Naive thymus-derived CD4-positive, alpha-beta T cell (primary cell): Measurements from ENCODE around the gene PLEKHM2. TPM values are rescaled to one million over a fixed set of nuclear protein-coding genes. Genes with fewer than 3 reads are reported as not detected.

Source experiments
- ATAC-seq: fragments of 150-1000 bp; cut with Tn5 transposase; 2 replicates; pipeline ENCODE4 v1.10.0; 2021; ENCODE audit warnings: mild to moderate bottlenecking, moderate library complexity
- CTCF ChIA-PET: fragments of 350-600 bp; sonication (Branson Sonifier 250); formaldehyde crosslinking; loops from one replicate; lab custom pipeline; 2021; ENCODE audit warnings: antibody characterized with exemption; lab: Charles Lee
- POLR2A ChIA-PET: fragments of 350-600 bp; sonication (Branson Sonifier 250); formaldehyde crosslinking; loops from one replicate; lab custom pipeline; 2021; ENCODE audit warnings: antibody characterized with exemption, inconsistent platforms; lab: Charles Lee
- DNase-seq, 9 donors: peaks; one replicate each; pipeline versions ENCODE4 v3.0.0 to v3.0.0-alpha.2; 2020 to 2022; ENCODE audit warnings: mixed read lengths in 1 of 9
- H3K27ac ChIP-seq: one replicate; pipeline ENCODE4 v1.7.0; 2013; ENCODE audit warnings: mild to moderate bottlenecking, low read depth, low read length, moderate library complexity
- H3K27me3 ChIP-seq, 2 donors: one replicate each; pipeline ENCODE4 v1.7.0; 2013; ENCODE audit warnings: low read length in 2 of 2, mild to moderate bottlenecking in 2 of 2, moderate library complexity in 2 of 2; ENCODE audit not compliant: control insufficient read depth in 2 of 2, insufficient read depth in 2 of 2
- H3K36me3 ChIP-seq, 3 experiments: 1 replicate in 2 of 3; 2 replicates in 1 of 3; pipeline ENCODE4 v1.7.0; 2013; ENCODE audit warnings: low read length in 3 of 3, mild to moderate bottlenecking in 3 of 3, moderate library complexity in 1 of 3; ENCODE audit not compliant: insufficient read depth in 3 of 3, control insufficient read depth in 2 of 3
- H3K4me1 ChIP-seq, 2 donors: one replicate each; pipeline ENCODE4 v1.7.0; 2013; ENCODE audit warnings: low read length in 2 of 2, mild to moderate bottlenecking in 2 of 2, moderate library complexity in 1 of 2; ENCODE audit not compliant: control insufficient read depth in 2 of 2, insufficient read depth in 2 of 2
- H3K4me3 ChIP-seq: 2 replicates; pipeline ENCODE4 v1.7.0; 2013; ENCODE audit warnings: mild to moderate bottlenecking, low read length
- H3K9me3 ChIP-seq, 3 experiments: 1 replicate in 2 of 3; 2 replicates in 1 of 3; pipeline ENCODE4 v1.7.0; 2013; ENCODE audit warnings: low read length in 3 of 3; ENCODE audit not compliant: control insufficient read depth in 2 of 3
- H3K27ac Mint-ChIP-seq, 9 donors: one replicate each; pipeline ENCODE4 v1.8.0; 2020 to 2022; ENCODE audit warnings: mixed read lengths in 9 of 9, mild to moderate bottlenecking in 8 of 9, moderate library complexity in 5 of 9, inconsistent platforms in 2 of 9
- H3K27me3 Mint-ChIP-seq, 5 donors: one replicate each; pipeline ENCODE4 v1.8.0; 2021 to 2022; ENCODE audit warnings: mixed read lengths in 5 of 5, mild to moderate bottlenecking in 1 of 5
- H3K36me3 Mint-ChIP-seq, 5 donors: one replicate each; pipeline ENCODE4 v1.8.0; 2020 to 2022; ENCODE audit warnings: mixed read lengths in 5 of 5, mild to moderate bottlenecking in 3 of 5, inconsistent platforms in 1 of 5
- H3K4me1 Mint-ChIP-seq, 7 donors: one replicate each; pipeline ENCODE4 v1.8.0; 2020 to 2022; ENCODE audit warnings: mixed read lengths in 7 of 7, mild to moderate bottlenecking in 3 of 7, inconsistent platforms in 1 of 7
- H3K4me3 Mint-ChIP-seq, 10 donors: one replicate each; pipeline ENCODE4 v1.8.0; 2020 to 2022; ENCODE audit warnings: mild to moderate bottlenecking in 10 of 10, mixed read lengths in 10 of 10, moderate library complexity in 6 of 10, inconsistent platforms in 2 of 10
- H3K9me3 Mint-ChIP-seq, 11 donors: one replicate each; pipeline ENCODE4 v1.8.0; 2020 to 2022; ENCODE audit warnings: mixed read lengths in 11 of 11, mild to moderate bottlenecking in 4 of 11, inconsistent platforms in 1 of 11, moderate library complexity in 1 of 11
- intact Hi-C, 2 donors: fragments of 100-400 bp; cut with micrococcal nuclease; formaldehyde crosslinking; loops; one replicate each; pipeline ENCODE4 v1.15.1; 2023
- polyA plus RNA-seq, 2 donors: library from polyadenylated mRNA; unstranded; fragments of 300-500 nt; fragmentation: Illumina TruSeq; gene quantifications; one replicate each; pipeline ENCODE4 v1.2.3, GENCODE V29; 2021
- total RNA-seq, 6 experiments: library from RNA in 5 of 6; stranded (reverse) in 5 of 6; gene quantifications; 1 replicate in 5 of 6; 2 replicates in 1 of 6; pipeline ENCODE4 v1.2.3 and lab custom pipeline; 2021 to 2026

PLEKHM2 gene
- total and polyA plus RNA-seq, 7 experiments from 2014 or later: 4.3 to 78.6 (median 58.5) TPM

DNA sequence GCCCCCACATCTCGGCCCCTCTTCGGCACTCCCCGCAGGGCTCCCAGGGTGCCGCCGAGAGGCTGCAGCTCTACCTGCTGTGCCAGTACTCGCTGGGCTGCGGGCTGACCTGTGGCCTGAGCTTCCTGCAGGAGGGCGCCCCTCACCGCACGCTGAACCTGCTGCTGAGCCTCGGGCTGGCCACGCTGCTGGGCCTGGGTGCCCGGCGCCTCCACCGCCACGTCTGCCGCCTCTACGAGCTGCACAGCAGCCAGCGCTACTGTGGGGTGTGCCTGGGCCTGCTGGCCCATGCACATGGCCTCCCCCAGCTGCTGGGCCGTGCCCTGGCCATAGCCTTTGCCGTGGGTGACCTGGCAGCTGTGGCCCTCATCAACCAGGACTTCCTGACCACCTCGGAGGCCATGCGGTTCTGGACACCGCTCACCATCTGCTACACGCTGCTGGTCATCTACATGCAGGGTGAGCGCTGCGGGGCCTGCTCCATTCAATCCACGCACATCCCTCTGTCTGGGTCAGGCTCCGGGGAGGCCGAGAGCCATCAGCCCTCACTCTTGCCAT, 60.1 kb downstream of the PLEKHM2 start:
- H3K4me3 ChIP-seq: no peak overlapping the region
- no peak overlapping the region for H3K4me3 Mint-ChIP-seq
- intact Hi-C loops: loop anchor here in 1 of 2 donors (5.0 kb wide), 1 partner anchor 167 kb away; no protein-coding TSS in a partner anchor
- H3K27me3 Mint-ChIP-seq: no peaks in the 10 kb centered on the region
- ChIA-PET CTCF (no interaction called here), POLR2A (no interaction called here)
- H3K9me3 Mint-ChIP-seq: no peaks in the 10 kb centered on the region
- H3K4me1 ChIP-seq: no peaks in the 10 kb centered on the region
- no peaks in the 10 kb centered on the region for H3K36me3 Mint-ChIP-seq
- no peak overlapping the region for H3K27ac ChIP-seq
- no peak overlapping the region for H3K27ac Mint-ChIP-seq
- DNase-seq (no peak), ATAC-seq (no peak)
- no peaks in the 10 kb centered on the region for H3K27me3 ChIP-seq
- H3K36me3 ChIP-seq: no peaks in the 10 kb centered on the region
- peaks cover 5 to 7% (median 6%) of the 10 kb centered on the region in 7 donors for H3K4me1 Mint-ChIP-seq
- H3K9me3 ChIP-seq: no peaks in the 10 kb centered on the region

DNA sequence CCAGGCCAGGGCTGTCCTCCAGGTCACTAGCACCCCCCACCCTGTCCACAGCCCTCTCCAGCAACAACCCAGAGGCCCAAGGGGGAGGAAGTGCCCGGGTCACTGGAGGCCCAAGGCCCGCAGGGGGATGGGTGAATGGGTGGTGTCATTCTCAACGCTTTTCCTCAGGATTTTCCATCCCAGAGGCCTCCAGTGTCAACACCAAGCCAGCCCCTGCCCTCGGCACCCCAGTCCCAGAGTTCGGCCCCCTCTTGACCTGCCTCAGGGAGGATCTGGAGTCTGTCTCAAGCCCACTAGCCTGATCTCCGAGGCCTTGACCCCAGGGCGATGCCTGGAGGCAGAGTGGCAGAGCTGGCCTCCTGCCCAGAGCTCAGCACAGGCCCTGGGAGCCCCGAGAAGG, 63.3 kb downstream of the PLEKHM2 start:
- DNase-seq (no peak), ATAC-seq (no peak)
- Histone ChIP-seq H3K4me3 (no peak overlapping the region), H3K27me3 (no peaks in the 10 kb centered on the region), H3K27ac (no peak overlapping the region), H3K9me3 (no peaks in the 10 kb centered on the region), H3K4me1 (no peaks in the 10 kb centered on the region), H3K36me3 (no peaks in the 10 kb centered on the region)
- H3K9me3 Mint-ChIP-seq: no peaks in the 10 kb centered on the region
- ChIA-PET CTCF (no interaction called here), POLR2A (no interaction called here)
- no peaks in the 10 kb centered on the region for H3K4me1 Mint-ChIP-seq
- H3K4me3 Mint-ChIP-seq: no peak overlapping the region
- H3K27me3 Mint-ChIP-seq: peaks cover 0 to 9% (median 0%) of the 10 kb centered on the region in 5 donors
- intact Hi-C loops: no loop called here
- no peaks in the 10 kb centered on the region for H3K36me3 Mint-ChIP-seq
- H3K27ac Mint-ChIP-seq: no peak overlapping the region

DNA sequence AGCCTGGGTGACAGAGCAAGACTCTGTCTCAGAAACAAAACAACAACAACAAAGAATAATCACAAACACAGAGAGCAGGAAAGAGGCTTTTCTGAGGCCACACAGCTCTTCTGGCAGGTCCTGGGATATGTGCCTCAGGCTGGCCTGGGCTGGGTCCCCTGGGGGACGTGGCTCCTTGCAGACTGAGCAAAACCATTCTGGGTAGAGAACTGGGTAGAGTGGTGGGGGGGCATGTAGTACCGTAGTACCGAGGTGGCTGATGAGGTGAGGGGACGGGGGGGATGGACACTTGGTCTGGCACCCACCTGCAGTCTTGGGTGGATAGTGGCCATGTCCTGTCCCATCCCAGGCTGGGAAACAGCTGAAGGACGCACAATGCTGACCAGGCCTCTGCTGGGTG, 64.1 kb downstream of the PLEKHM2 start:
- ChIA-PET POLR2A (no interaction called here), CTCF (no interaction called here)
- intact Hi-C loops: no loop called here
- H3K27me3 ChIP-seq: no peaks in the 10 kb centered on the region
- no peak overlapping the region for H3K4me3 ChIP-seq
- Mint-ChIP-seq H3K4me3 (no peak overlapping the region), H3K4me1 (no peaks in the 10 kb centered on the region), H3K27ac (no peak overlapping the region), H3K9me3 (no peaks in the 10 kb centered on the region), H3K27me3 (peaks cover 0 to 9% (median under 1%) of the 10 kb centered on the region in 5 donors), H3K36me3 (no peaks in the 10 kb centered on the region)
- no peak for DNase-seq
- no peaks in the 10 kb centered on the region for H3K36me3 ChIP-seq
- no peak overlapping the region for H3K27ac ChIP-seq
- H3K4me1 ChIP-seq: no peaks in the 10 kb centered on the region
- ATAC-seq: no peak
- H3K9me3 ChIP-seq: no peaks in the 10 kb centered on the region

DNA sequence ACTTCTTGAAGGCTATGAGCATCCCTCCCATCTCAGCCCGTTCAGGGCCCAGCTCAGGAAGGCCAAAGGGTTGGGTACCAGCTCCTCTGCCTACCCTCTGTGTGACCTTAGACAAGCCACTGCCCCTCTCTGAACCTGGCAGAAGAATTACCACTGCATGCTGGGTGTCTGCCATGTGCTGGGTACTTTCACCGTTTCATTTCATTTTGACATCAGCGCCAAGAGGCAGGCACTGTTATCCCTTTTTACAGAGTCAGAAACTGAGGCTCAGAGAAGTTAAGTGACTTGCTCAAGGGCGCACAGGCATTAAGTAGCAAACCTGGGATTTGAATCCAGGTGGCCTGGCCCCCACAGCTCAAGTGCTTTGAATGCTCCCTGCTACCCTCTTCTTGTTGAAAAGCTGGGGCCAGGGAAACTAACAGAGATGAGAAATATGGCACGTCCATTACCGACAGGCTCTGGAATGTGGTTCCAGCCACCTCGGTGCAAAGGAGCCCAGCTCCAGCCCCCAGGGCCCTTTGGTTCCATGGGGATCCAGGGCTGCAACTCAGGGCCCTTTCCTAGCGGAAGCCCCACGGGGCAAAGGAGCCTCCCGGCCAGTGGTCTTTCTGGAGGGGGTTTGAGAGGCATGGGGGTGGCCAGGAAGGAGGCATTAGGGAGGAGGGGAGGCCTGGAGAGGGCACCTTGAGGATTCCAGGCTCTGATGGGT, 64.7 kb downstream of the PLEKHM2 start:
- no peak for DNase-seq
- Histone ChIP-seq H3K9me3 (no peaks in the 10 kb centered on the region), H3K4me1 (no peaks in the 10 kb centered on the region), H3K27ac (no peak overlapping the region), H3K27me3 (no peaks in the 10 kb centered on the region), H3K36me3 (no peaks in the 10 kb centered on the region), H3K4me3 (no peak overlapping the region)
- Mint-ChIP-seq H3K4me3 (no peak overlapping the region), H3K27me3 (peaks cover 0 to 13% (median 4%) of the 10 kb centered on the region in 5 donors), H3K36me3 (no peaks in the 10 kb centered on the region), H3K9me3 (no peaks in the 10 kb centered on the region), H3K27ac (no peak overlapping the region), H3K4me1 (no peaks in the 10 kb centered on the region)
- ChIA-PET POLR2A (interaction anchor here (0.6 kb wide), 1 partner anchor 227 kb away, joined by 4 read pairs; the partner anchor contains the start of gene ZBTB17), CTCF (no interaction called here)
- intact Hi-C loops: no loop called here
- ATAC-seq: no peak

DNA sequence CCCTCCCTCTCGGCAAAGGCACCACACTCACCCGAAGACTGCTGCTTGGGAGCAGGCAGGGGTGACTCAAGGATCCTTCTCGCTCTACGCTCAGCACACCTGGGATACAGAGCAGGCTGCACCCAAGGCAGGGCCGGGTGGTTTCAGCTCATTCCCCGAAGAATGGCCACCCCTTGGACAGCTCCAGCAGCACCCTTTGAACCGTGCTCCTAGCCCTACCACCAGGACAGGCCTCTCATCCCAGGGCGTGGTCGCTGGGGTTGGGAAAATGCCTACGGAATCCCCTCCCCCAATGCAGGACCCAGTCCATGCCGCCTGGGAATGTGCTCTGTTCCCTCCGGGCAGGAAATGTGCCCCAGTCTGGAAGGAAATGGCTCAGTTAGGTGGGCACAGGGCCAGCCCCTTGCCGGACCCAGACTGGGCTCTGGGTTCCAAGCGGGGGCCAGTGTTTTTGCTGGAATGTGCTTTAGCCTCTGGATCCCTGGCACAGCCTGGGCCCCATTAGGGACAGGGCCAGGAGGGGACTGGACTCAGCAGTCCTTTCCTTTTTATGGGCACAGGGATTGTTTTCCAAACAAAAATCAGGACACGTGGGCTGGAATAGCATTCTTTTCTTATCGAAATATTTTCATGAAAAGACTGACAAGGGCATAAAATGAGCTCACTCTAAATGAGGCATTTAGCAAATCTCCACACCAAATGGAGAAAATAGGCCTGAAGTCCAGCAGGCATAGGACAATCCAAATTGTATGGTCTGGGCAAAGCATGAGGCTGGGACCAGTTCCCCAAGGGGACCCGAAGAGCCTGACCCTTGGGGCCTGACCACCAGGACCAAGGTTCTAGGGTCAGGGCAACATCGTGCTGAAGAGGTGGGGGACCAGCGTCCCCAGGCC, 65.5 kb downstream of the PLEKHM2 start:
- Histone ChIP-seq H3K4me3 (no peak overlapping the region), H3K27me3 (no peaks in the 10 kb centered on the region), H3K9me3 (no peaks in the 10 kb centered on the region), H3K27ac (no peak overlapping the region), H3K4me1 (no peaks in the 10 kb centered on the region), H3K36me3 (no peaks in the 10 kb centered on the region)
- Mint-ChIP-seq H3K9me3 (no peaks in the 10 kb centered on the region), H3K36me3 (no peaks in the 10 kb centered on the region), H3K4me3 (no peak overlapping the region), H3K27ac (no peak overlapping the region), H3K4me1 (no peaks in the 10 kb centered on the region), H3K27me3 (peaks cover 0 to 13% (median 4%) of the 10 kb centered on the region in 5 donors)
- intact Hi-C loops: no loop called here
- ChIA-PET POLR2A (interaction anchor here (0.6 kb wide), 1 partner anchor 226 kb away, joined by 4 read pairs; the partner anchor contains the start of gene ZBTB17), CTCF (no interaction called here)
- ATAC-seq: no peak
- DNase-seq: no peak

DNA sequence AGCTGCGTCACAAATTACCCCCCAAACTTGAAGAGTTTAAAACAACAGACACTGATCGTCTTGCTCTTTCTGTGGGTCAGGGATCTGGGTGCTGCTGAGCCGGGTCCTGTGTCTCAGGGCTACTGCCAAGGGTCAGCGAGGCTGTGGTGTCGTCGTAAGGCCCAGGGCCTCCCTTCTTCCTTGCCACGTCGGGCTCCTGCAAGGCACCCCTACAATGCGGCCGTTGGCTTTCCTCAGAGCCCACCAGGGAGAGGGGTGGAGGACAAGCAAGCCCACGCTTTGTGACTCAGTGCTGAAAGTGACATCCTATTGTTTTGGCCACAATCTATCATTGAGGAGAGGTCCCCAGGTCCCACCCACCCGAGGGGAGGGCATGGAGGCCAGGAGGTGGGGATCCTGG, 66.8 kb downstream of the PLEKHM2 start:
- DNase-seq: no peak
- peaks cover 0 to 1% (median 0%) of the 10 kb centered on the region in 11 donors for H3K9me3 Mint-ChIP-seq

More for the DNA sequence above, 66.8 kb downstream of the PLEKHM2 start:
- Mint-ChIP-seq H3K36me3 (no peaks in the 10 kb centered on the region), H3K4me1 (peaks cover 0 to 8% (median under 1%) of the 10 kb centered on the region in 7 donors), H3K27ac (no peak overlapping the region), H3K4me3 (no peak overlapping the region), H3K27me3 (peaks cover 6 to 24% (median 9%) of the 10 kb centered on the region in 5 donors)
- no peak for ATAC-seq
- ChIA-PET CTCF (no interaction called here), POLR2A (no interaction called here)
- no peak overlapping the region for H3K4me3 ChIP-seq
- H3K27me3 ChIP-seq: no peaks in the 10 kb centered on the region
- H3K4me1 ChIP-seq: no peaks in the 10 kb centered on the region
- no peaks in the 10 kb centered on the region for H3K36me3 ChIP-seq
- no peak overlapping the region for H3K27ac ChIP-seq
- no peaks in the 10 kb centered on the region for H3K9me3 ChIP-seq
- intact Hi-C loops: no loop called here
